Right renal pelvis (tissue), 4 donors: Measurements from ENCODE around the gene EXPH5. TPM values are rescaled to one million over a fixed set of nuclear protein-coding genes. Genes with fewer than 3 reads are reported as not detected.
"Not testable (repeated sequence)": the region's sequence is repeated elsewhere in the genome, so short reads cannot be mapped to it uniquely, and the experiment has no call there.

Source experiments
- DNase-seq, 4 donors: peaks; one replicate each; pipeline ENCODE4 v3.0.0-alpha.2; 2013; ENCODE audit warnings: low read depth in 4 of 4, low spot score in 3 of 4, missing footprints in 1 of 4
- polyA plus RNA-seq, 4 donors: library from polyadenylated mRNA; unstranded; fragments of 120-200 nt; gene quantifications; one replicate each; pipeline ENCODE4 v1.2.1, GENCODE V29; 2013; ENCODE audit not compliant: insufficient read length in 4 of 4

Gene EXPH5
- polyA plus RNA-seq, 4 donors, result 2.7 to 4.2 (median 3.4) TPM

- DNase-seq, result no peak
Measured at GRCh38 chr11:108606495-108607160, 13.1 kb upstream of the EXPH5 start.

DNA sequence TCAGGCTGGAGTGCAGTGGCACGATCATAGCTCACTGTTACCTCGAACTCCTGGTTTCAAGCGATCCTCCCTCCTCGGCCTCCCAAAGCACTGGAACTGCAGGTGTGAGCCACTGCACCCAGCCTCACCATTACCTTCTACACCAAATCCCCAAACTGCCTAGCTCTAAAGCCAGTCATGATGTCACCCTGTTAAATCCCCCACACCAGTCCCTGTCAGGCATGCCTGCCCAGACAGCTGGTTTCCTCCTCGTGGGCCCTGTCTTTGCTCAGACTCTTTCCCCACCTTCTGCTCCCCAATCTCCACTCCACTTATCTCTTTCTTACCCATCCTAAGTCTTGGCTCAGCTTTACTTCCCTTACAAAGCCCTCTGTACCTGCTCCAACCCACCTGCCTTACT lies 12.5 kb upstream of the EXPH5 start:
- no peak for DNase-seq

- DNase-seq, result not testable (repeated sequence)
Measured at GRCh38 chr11:108602818-108603217, 9.2 kb upstream of the EXPH5 start.

DNA sequence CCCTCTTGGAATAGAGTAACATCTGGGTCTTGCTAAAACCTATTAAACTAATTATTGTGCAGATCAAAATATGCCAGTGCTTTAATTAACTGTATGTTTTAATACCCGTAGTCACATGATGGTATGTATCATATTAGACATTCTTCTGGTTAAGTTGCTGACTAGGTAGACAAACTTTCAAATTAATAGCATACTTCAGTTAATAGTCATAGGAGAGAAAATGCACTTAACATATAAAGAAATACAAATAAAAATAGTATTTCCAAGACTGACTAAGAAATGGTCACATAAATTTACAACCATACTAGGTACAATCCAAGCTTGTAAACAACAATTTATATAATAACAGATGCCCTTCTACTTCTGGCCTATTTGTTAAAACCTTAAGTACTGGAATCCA lies 7.6 kb upstream of the EXPH5 start:
- no peak for DNase-seq

DNA sequence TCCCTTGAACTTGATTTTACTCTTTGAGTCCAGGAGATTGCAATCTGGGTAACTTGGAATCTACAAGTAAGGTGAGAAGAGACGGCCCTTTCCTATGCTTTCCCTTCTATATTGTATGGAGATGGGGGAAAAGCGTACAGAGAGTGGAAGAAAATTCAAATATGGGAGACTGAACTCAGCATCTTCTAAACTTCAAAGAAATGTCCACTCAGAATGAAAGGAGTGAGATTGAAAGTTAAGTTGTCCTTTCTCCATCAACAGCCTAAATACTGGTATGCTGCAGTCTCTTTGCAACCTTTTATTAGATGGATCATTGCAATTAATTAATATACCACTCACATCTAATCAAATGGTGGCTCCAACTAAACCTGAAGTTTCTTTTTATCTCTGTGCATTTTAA lies 6.4 kb upstream of the EXPH5 start:
- DNase-seq, result no peak

- no peak for DNase-seq
Measured at GRCh38 chr11:108597736-108598355, 4.3 kb upstream of the EXPH5 start.

DNA sequence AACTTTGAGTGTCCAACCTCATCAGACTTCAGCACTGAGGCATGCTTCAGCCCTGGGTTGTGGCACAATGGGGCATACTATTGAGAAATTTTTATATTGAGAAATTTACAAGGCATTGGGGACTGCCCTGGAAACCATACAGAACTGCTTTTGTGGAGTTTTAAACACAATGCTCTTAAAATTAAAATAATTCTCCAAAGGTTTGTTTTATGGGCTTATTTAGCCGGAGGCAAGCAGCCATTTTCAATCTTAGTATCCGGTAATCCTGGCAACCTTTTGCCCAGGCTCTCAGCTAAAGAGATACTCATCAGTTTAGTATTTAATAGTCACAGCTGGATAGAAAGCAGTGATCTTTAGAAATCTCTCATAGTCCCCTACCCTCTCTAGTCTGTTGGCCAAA lies 3.1 kb upstream of the EXPH5 start:
- DNase-seq, result no peak

GRCh38 chr11:108593923-108594434 lies 411 bp upstream of the EXPH5 start:
- no peak for DNase-seq

DNA sequence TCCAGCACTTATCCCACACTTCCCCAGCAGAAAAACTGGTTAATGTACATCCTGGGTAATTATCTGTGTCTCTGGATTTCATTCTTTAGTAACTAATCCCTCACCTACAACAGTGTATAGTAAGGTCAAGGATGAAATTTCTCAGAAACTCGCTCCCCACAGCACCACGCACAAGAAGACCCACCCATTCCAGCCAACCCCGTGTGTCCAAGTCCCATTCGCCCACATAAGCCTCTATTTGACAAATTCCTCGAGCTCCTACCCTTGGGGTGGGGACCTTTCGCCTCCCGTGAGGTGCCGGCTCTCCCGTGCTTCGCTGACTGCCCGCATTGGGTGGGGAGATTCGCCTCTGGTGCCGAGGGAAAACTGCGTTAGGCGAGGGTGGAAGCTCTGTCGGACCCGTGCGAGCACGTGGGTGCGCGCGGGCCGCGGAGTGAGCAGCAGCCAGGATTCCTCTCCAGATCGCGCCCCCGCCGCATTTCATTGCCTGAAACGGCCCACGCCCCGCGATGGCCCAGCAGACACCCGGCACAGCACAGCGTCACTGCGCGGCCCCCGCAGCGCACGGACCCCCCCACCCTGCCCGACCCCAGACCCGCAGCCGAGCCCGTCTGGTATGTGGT lies 866 bp downstream of the EXPH5 start:
- DNase-seq, result peak in 1 of 4 donors; percentile 18

GRCh38 chr11:108591893-108592292 lies 1.7 kb downstream of the EXPH5 start:
- no peak for DNase-seq

- no peak for DNase-seq
Measured at GRCh38 chr11:108589136-108589535, 4.4 kb downstream of the EXPH5 start.

DNA sequence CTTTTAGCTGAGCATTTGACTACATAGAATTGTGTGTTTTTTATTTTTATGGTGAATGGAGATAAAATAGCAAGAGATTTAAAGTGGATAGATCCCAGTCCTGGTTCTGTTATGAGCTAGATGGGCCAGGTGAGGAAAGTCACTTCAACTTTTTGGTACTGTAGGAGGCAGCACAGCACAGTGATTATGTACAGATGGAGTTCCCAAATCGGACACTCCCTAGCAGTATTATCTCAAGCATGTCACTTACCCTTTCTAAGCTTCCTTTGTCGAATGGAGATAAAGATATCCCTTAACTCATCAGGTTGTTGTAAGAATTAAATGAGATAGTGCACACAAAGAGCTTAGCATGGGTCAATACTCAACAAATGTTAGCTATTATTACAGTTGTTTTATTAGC lies 5.3 kb downstream of the EXPH5 start:
- DNase-seq, result no peak

- DNase-seq, result no peak
Measured at GRCh38 chr11:108587109-108587508, 6.5 kb downstream of the EXPH5 start.

DNA sequence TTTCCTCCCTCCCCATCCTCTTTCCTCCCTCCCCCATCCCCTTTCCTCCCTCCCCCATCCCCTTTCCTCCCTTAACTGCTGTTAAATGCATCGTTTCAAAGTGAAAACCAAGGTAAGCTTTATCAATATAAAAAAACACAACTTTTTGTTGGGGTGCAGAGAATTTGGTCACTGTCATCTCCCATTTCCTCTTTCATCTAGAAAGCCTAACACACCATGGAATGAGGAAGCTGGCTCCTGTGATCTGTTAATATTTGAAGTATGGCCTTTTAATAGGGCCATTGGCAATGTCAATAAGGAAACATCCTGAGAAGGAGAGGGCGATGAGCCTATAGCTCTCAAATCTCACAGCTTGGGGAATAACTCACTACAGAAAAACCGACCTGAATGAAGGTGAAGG lies 7.0 kb downstream of the EXPH5 start:
- no peak for DNase-seq

DNA sequence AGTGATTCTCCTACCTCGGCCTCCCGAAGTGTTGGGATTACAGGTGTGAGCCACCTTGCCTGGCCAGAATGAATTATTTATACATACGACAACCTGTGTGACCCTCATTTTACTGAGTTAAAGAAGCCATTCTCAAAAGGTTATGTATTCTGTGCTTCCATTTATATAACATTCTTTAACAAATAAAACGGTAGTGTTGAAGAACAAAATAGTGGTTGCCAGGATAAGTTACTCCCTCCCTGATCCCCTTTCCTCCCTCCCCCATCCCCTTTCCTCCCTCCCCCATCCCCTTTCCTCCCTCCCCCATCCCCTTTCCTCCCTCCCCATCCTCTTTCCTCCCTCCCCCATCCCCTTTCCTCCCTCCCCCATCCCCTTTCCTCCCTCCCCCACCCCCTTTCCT lies 7.4 kb downstream of the EXPH5 start:
- DNase-seq, result not testable (repeated sequence)

DNA sequence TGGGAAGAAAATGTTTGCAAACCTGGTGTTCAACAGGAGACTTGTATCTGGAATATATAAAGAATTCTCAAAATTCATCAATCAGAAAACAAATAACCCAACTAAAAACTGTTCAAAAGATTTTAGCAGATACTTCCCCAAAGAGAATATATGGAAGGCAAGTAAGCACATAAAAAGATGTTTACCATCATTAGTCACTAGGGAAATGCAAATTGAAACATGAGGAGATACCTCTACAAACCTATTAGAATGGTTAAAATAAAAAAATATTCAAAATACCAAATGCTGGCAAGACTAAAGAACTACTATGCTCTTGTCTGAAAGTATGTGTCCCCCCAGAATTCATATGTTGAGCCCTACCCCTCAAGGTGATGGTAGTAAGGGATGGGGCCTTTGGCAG lies 8.6 kb downstream of the EXPH5 start:
- DNase-seq, result no peak

GRCh38 chr11:108580645-108581044 lies 12.9 kb downstream of the EXPH5 start:
- DNase-seq, result no peak

- DNase-seq, result no peak
Measured at GRCh38 chr11:108580043-108580442, 13.5 kb downstream of the EXPH5 start.

- DNase-seq, result no peak
Measured at GRCh38 chr11:108576523-108576922, 17.0 kb downstream of the EXPH5 start.

- DNase-seq, result no peak
Measured at GRCh38 chr11:108574675-108575074, 18.9 kb downstream of the EXPH5 start.

- no peak for DNase-seq
Measured at GRCh38 chr11:108571001-108571400, 22.6 kb downstream of the EXPH5 start.

DNA sequence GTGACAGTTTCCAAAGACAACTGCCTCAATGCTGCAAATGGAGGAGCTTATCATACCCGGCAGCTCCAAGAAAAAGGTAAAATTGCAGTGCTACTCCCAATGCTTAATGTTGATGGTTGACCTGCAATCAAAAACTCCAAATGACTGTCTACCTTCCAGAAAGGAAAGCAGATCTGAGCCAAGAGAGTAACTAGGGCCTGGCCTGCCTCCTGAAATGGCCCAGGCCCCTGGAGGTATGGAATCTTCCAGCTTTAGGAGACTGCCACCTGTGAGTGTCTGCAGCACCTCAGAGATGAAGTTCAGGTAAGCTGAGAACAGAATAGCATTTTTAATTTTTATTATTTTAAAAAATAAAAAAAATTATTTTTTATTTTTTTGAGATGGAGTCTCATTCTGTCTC lies 23.7 kb downstream of the EXPH5 start:
- no peak for DNase-seq
